HT-29 (cell line): Measurements from ENCODE around the gene NRF1. TPM values are rescaled to one million over a fixed set of nuclear protein-coding genes. Genes with fewer than 3 reads are reported as not detected.
"Not testable (repeated sequence)": the region's sequence is repeated elsewhere in the genome, so short reads cannot be mapped to it uniquely, and the experiment has no call there.

Source experiments
- DNase-seq: peaks from one replicate; pipeline ENCODE4 v3.0.0-alpha.2; 2015; ENCODE audit warnings: low spot score
- total RNA-seq: library from RNA; depleted of rRNA; stranded (reverse); fragments of >200 nt; shearing (Covaris generic); gene quantifications from 2 replicates; pipeline ENCODE4 v1.2.3, GENCODE V29; 2014

NRF1 gene
- total RNA-seq, 1 experiment from 2014 or later, result 10.5 TPM

DNA sequence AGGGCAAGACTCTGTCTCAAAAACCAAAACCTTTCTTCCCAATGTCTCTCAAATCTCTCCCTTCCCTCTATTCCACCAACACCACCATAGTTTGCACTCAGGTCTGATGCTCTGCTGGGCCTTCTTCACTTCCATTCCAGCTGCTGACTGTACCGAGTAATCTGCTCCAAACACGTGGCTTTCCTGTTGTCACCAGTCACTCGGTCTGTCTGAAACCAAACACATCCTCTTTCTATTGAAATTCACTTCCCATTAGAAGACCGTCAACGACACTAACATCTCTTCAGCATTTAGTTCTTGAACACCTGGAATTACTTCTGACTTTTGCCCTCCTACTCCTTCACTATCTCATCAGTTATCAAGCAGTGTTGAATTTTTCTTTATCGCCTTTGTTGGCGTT is 4.7 kb upstream of the NRF1 start:
- DNase-seq, result no peak

DNA sequence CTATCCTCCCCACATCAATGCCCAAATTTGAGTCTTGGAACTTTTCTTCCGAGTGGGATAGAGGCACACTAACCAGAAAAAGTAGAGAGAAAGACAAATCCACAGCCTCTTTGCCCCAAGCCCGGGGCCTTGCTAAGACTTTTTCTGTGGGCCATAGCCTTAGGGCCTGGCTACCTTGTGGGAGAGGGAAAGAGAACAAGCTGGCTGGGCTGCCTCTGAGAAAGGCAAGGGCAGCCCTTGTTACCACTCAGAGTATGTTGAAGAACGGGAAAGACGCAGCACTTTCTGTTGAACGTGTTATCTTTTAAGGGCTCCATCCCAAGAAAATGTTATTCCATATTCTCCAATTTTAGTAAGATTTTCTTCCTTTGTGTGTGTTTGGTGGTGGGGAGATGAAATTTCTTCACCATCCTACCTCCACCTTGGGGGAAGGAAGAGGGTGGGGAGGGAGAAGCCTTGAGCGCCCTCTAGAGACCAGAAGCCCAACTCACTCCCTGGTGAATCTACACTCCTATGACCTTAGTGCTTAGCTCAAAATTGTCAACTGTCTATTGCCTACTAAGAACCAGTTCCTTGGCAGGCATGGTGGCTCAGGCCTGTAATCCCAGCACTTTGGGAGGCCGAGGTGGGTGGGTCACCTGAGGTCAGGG is 3.9 kb upstream of the NRF1 start:
- peak; percentile 62 for DNase-seq

DNA sequence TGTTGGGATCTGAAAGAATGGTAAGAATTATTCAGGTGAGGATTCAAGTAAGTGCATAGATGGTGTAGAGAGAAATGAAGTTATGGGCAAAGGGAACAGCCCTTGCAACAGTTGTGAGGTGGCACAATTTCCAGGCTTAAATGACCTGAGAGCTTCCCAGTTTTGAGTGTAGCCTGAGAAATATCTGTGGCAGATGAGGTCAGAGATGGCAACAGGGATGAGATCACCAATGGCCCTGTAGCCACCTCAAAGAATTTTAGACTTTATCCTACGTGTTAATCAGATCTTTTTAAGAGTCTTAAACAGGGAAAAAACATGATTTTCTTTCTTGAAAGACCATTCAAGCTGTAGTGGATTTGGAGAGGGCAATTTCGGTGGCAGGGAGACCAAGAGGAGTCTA is 1.9 kb upstream of the NRF1 start:
- no peak for DNase-seq

DNA sequence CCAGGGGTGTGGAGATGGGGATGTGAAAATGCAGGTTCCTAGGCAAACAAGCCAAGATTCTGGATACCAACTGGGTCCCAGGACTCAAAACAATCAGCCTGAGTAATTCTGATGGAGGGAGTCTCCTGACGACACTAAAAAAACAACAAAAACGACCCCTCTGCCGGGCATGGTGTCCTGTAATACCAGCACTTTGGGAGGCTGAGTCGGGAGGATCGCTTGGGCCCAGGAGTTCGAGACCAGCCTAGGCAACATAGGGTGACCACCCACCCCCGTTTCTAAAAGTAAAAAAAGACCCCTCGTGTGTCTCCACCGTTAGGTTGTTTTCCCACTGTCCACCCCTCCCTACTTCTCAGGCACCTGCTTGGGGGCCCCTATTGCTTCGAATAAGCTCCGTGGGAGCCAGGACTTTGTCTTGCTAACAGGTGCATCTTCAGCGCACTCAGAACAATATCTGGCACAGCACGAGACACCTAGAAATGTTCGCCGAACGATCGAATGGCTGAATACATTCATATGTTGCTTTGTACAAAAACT is 743 bp upstream of the NRF1 start:
- no peak for DNase-seq

DNA sequence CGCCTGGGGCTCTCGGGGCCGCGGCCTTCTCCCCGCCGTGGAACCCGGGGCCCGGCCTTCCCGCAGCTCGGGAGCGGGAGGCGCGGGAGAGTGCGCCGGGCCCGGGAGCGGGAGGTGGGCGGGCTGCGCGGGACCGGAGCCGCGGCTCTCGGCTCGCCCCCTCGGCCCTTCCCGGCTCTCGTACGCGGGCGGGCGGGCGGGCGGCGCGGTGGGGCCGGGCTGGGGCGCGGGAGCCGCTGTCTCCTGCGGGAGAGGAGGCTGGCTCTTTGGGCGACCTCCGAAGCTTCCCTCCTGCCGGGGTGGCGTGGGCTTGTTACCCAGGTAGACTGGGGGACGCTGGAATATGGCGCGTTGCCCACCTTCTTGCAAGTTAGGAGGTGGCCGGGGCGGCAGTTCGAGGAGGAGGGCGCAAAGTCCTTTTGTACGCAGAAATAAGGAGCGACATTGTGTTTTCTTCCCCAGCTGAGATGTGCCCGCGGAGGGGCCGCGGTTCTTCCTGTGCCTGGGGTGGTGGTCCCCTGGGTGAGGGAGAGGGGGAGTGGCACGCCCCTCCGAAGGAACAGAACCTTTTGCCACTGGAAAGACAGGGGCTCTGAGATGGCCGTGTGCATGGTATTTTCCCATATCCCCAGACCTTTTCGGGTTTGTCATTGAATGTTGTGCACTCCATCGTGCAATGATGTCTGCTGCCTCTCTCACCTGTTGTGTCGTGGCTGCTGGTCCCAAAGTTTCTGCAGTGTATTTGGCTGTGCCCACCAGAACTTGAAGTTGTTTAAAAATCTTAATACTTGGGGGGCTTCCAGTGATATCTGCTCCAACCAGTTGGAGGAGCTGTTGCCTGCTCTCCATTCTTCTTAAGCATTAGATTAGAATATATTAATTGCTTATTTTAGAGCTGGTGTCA is 844 bp downstream of the NRF1 start:
- peak; percentile 57 for DNase-seq

DNA sequence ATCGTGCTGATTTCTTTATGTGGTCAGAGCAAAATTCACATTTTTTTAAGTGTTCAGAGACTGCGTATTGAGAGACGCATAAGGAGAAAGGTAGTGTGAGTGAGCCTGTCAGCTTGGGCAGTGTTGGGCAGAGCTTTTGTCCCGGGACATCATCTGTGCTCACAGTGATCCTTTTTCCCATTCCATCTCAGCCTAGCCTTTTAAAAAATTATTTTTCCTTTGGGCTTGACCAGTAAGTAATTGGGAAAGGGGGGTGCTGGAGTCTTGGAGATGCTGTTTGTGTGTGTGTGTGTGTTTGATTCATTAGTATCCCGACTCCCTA is 1.5 kb downstream of the NRF1 start:
- DNase-seq, result no peak

DNA sequence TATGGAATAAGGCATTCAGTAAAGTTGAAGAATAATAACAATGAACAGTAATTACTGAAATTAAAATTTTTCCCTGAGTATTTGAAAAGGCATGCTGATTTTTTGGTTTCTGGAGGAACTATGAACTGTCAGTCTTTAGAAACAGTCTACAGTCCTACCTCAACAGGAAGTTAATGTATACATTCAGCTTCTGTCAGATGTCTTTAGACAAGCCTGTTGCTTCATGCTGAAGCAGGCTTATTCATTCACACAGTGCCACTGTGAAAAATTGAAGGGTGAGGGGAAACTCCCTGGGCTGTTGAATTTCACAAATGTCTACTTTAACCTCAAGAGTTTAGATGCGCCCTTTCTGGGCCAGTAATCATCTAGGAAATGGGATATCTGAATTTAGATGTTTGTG is 3.5 kb downstream of the NRF1 start:
- no peak for DNase-seq

DNA sequence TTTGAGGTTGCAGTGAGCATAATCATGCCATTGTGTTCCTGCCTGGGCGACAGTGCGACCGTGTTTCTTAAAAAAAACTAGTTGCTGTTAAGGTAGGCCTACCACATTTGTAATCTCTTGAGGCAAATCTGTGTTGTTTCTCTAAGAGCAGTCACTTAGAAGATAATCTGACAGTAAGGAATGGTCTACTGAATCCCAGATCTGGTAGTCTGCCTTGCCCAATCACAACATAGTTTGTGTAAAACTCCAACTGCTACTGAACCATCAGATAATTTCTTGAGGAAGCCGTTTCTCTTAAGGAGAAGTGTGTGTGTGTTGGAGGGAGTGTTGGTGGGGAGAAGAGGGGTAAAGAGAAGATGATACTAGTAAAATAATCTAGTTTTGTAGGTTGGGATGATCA is 5.0 kb downstream of the NRF1 start:
- no peak for DNase-seq

DNA sequence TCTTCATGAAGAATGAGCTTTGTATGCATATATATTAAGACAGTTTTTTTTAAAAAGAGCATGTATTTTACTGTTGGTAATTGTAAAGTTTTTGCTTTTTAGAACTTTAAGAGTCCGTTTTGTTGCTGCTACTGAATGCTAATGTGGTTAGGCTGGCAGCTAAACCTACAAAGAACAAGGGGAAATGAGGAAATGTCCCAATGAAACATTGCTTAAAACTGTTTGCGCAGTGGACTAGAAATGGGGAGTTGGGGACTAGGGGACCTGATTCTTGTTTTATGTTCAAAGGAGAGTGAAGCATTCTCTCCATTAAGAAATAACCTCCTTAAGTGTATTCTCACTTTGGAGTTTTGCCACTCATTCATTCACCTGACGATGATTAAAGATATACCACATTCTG is 5.7 kb downstream of the NRF1 start:
- DNase-seq, result no peak

DNA sequence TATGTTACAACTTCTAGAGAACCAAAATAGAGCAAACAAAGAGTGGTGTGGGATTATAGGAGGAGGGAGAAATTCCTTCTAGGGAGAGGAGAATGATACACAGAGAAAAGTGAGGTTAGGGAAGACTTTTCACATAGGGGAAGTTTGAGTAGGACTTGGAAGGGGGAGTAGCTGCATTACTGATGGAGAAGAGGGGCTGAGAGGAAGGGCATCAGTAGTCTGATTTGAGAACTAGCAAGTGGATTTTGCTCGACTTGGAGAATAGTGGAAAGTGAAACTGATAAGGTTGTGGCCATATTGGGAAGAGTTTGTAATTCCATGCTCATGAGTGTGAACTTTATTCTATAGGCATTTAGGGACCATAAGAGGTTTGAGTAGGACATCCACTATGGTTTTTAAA is 6.1 kb downstream of the NRF1 start:
- DNase-seq, result no peak

DNA sequence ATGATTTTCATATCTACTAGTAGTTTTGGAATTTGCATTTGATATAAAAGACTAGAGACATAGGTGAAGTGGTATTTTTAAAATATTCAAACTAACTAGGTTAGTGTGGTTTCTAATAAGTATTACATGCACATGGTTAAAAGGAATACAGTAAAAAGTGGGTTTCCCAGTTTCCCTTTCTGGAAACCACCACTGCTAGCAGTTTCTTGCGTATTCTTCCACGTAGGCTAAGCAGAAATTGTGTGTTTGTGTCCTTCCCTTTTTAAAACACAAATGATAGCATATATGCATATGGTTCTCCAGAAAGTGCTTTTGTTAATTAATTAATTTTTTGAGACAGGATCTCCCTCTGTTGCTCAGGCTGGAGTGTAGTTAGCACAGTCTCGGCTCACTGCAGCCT is 15.4 kb downstream of the NRF1 start:
- no peak for DNase-seq

DNA sequence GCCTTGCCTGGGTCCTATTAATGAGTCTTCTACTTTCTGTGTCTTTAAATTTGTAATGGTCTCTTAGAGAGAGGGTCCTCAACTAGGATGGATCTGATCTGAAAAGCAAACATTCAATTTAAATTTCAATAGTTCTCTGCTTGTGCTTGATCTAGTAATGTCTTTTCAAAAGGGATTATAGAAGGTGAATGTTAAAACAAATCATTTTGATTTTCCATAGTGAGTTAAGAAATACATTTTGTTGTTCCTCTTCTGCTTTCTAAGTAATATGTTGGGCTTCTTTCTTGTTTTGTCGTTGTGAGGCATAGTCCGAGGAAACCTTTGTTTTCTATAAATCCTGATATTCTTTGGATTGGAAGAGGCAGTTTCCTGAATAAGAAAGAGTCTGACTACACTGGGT is 18.8 kb downstream of the NRF1 start:
- no peak for DNase-seq

DNA sequence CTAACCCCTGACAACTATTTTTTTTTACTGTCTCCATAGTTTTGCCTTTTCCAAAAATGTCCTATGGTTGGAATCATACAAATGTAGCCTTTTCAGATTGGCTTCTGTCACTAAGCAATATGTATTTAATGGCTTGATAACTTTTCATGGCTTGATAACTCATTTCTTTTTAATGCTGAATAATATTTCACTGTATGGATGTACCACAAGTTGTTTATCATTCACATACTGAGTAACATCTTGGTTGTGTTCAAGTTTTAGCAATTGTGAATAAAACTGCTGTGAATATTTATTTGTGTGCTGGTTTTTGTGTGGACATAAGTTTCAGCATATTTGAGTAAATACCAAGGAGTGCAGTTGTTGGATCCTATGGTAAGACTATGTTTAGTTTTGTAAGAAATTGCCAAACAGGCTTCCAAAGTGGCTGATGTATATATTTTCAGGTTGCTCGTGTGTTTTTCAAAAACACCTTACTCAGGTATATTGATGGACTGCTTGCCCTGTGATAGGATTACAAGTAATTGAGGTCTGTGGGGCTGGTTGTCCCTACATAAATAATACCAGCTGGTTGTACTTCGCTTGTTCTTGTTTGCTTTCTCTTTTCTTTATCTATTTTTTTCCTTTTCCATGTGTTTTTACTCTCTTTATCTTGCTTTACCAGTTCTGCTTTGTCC is 23.0 kb downstream of the NRF1 start:
- no peak for DNase-seq

DNA sequence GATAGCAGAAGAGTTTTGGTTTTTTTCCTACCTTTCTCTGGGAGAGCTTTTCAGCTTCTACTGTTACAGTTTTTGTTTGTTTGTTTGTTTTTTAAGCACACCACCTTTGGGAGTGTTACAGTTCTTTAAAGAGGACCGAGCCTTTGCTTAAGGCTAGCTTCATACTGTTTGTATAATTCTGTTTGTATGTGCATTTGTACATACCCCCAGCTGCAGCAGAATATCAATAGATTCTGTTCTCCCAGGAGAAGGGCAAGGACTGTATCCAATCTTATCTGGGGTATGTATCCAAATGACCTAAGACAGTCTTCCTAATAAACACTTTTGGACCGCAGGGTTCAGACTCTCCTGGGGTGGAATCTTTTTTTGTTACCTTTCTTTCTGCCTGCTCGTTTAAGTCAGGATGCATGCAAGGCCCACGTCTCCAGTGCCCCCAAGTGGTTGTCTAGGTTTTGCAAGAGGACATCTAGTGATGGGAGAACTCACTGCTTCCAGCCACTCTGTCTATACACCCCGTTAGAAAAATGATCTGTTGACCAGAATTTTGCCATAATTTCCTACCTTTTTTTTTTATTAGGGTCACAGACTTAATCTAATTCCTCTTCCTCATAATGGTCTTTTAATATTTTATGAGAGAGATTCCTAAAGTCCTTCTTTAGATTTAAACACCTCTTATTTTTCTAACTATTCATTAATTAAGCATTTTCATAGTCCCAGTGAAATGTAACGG is 23.9 kb downstream of the NRF1 start:
- DNase-seq, result peak; percentile 75

DNA sequence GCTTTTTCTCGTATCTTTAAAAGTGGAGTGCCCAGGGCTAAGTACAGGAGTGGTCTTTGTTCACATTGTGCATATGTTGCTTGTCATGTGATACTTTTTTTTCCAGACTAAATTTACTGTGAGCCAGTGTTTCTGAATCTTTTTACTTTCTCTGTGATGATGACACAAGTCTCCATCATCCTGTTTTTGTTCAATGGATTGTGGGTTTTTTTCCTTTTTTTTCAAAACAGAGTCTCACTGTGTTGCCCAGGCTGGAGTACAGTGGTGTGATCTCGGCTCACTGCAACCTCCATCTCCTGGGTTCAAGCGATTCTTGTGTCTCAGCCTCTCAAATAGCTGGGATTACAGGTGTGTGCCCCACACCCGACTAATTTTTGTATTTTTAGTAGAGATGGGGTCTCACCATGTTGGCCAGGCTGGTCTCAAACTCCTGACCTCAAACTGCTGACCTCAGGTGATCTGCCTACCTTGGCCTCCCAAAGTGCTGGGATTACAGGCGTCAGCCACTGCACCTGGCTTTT is 24.6 kb downstream of the NRF1 start:
- DNase-seq, result not testable (repeated sequence)

DNA sequence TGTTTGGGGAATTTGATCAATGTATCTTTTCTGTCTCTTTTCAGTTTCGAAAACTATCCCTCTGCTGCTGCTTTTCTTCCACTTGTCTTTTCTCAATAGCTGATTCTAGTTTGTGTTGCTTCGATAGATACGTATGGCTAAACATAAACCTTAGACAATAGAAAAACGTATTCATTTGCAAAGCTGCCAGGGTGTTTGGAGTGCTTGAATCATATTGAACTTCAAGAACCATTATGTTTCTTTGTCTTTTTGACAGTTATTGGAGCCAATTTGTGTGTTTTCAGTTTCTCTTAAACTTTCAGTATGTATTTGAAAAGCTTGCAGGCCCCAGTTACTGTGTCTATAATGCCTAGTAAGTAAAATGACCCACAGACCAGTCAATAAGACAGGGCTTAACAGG is 25.1 kb downstream of the NRF1 start:
- no peak for DNase-seq

DNA sequence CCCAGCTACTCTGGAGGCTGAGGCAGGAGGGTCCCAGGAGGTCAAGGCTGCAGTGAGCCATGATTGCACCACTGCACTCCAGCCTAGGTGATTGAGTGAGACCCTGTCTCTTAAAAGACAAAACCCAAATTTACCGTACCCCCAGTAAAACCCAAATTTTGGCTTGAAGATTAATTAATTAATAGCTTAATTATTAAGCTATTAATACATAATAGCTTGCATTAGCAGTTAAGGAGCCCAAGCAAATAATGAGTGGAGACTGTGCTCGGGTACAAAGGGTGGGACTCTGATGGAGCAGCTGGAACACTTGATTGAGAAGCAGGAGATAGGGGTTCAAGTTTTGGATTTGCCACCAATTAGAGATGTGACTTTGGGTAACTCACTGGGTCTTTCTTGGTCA is 28.9 kb downstream of the NRF1 start:
- DNase-seq, result no peak

DNA sequence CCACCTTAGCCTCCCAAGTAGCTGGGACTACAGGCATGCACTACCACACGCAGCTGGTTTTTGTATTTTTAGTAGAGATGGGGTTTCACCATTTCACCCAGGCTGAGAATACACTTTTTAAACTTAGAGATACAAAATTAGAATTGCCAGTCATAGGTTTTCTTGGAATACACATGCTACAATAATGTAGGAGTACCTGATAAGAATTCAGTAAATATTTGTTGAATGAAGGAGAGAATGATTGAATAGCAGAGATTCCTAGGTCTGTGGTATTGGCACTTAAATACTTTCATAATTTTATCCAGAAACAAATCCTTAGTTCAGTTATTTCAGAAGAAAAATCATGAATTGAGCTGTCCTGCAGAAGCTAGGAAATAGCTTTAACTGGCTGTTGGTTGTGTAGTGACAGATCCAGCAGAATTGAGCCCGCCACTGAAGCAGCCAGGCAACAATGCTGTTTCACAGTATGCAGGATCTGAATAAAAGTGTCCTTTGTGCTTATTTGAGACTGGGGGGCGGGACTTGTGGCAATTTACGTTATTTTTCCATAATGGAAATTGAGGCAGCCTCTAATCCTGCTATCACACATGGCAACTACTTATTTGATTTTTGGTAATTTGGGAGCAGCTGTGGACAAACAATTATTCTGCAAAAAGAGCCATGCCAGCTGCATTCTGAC is 31.5 kb downstream of the NRF1 start:
- DNase-seq, result no peak

DNA sequence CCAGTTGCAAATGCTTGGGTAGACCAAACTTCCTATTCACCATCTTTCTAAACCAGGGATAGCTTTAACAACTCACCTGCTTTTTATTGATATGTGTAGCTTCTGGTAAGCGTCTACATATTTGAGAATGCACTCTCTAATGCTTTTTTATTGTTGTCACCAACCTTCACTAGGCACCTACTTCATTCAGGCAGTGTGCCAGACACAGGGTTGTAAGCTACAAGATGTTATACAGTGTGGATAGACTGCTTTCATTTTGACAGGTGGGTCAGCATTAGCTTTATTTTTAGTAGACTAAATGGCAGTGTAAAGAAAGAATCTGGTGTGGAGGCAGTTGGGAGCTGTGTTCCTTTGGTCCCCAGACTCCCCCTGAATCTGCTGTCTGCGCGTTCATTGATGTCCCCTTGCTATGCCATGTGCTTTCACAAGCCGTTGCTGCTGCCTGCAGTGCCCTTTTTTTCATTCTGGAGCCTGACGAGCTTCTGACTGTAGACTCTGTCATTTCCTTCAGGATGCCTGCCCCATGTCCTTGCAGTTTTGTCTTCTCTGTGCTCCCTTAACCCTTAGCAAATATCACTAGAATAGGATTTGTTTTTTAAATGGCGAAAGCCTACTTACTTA is 32.1 kb downstream of the NRF1 start:
- no peak for DNase-seq

DNA sequence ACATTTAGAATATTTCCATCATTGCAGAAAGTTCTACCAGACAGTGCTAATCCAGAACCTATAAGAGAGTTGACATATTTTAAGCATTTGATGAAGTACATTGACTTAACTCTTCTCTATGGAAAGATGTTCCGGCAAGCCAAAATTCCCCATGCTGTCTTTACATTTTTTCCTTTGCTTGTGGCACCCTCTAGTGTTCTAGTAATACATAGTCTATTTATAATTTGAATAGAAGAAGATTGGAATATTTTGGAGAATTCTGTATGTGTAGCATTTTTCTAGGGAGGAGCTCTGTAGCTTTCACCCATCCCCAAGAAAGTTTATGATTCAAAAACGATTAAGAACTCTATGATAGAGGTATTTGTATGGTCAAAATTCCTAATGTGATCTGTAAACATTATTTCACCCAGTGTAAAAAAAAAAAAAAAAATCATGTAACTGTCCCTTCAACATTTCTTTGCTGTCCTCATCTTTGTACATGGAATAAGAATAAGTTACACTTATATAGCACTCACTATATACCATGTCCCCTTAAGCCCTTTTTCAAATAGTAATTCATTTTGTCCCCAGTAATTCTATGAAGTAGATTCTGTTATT is 33.2 kb downstream of the NRF1 start:
- peak; percentile 65 for DNase-seq
